K562 (cell line): ENCODE measurements around the gene ZNF440. TPM values are rescaled to one million over a fixed set of nuclear protein-coding genes. Genes with fewer than 3 reads are reported as not detected.
A peak's percentile ranks its signal among the peaks of the same experiment; 100 is the strongest.

ENCODE experiments used
- BRCA1 ChIP-seq, 2 experiments: fragments of 450-650 bp in 1 of 2; sonication (generic) in 1 of 2; formaldehyde crosslinking in 1 of 2; IDR thresholded peaks; 2 replicates each; pipeline versions ENCODE4 v1.5.0 to v1.6.1; 2017 to 2020; ENCODE audit warnings: mild to moderate bottlenecking in 1 of 2, missing genetic modification reagents in 1 of 2
- COPS2 ChIP-seq: fragments of 450-650 bp; conservative IDR thresholded peaks from 2 replicates; pipeline ENCODE4 v1.6.1; 2016; ENCODE audit warnings: mild to moderate bottlenecking, moderate library complexity
- ILK ChIP-seq: fragments of 450-650 bp; IDR thresholded peaks from 2 replicates; pipeline ENCODE4 v1.6.1; 2016; ENCODE audit warnings: missing genetic modification characterization, low read depth, mild to moderate bottlenecking, missing compliant biosample characterization, moderate library complexity, borderline replicate concordance
- KLF1 ChIP-seq: fragments of 450-650 bp; IDR thresholded peaks from 2 replicates; pipeline ENCODE4 v1.6.1; 2016; ENCODE audit warnings: missing genetic modification characterization, missing compliant biosample characterization
- MIER1 ChIP-seq: fragments of 450-650 bp; IDR thresholded peaks from 2 replicates; pipeline ENCODE4 v1.6.1; 2016; ENCODE audit warnings: antibody characterized with exemption, mild to moderate bottlenecking, low read depth
- MTA1 ChIP-seq: fragments of 450-650 bp; IDR thresholded peaks from 2 replicates; pipeline ENCODE4 v1.6.1; 2017; ENCODE audit warnings: borderline replicate concordance
- NELFE ChIP-seq: IDR thresholded peaks from 2 replicates; pipeline ENCODE4 v1.6.1; 2011; ENCODE audit warnings: mild to moderate bottlenecking; ENCODE audit not compliant: insufficient read depth, insufficient read length
- NFATC3 ChIP-seq: fragments of 450-650 bp; IDR thresholded peaks from 2 replicates; pipeline ENCODE4 v1.6.1; 2017; ENCODE audit warnings: mild to moderate bottlenecking
- NFYB ChIP-seq: IDR thresholded peaks from 2 replicates; pipeline ENCODE4 v1.6.1; 2011; ENCODE audit warnings: mild to moderate bottlenecking, moderate library complexity; ENCODE audit not compliant: insufficient read length; ENCODE audit errors: extremely low read depth
- NR2C2 ChIP-seq, 2 experiments: fragments of 200-800 bp in 1 of 2; sonication (Bioruptor generic) in 1 of 2; sonication (generic) in 1 of 2; formaldehyde crosslinking in 1 of 2; IDR thresholded peaks; 2 replicates each; pipeline versions ENCODE4 v1.6.1 to v1.8.0; 2016 to 2022; ENCODE audit warnings: mild to moderate bottlenecking in 1 of 2, missing compliant biosample characterization in 1 of 2, missing genetic modification characterization in 1 of 2, missing genetic modification reagents in 1 of 2
- RAD51 ChIP-seq: fragments of 450-650 bp; IDR thresholded peaks from 2 replicates; pipeline ENCODE4 v1.7.1; 2016; ENCODE audit warnings: low read depth, mild to moderate bottlenecking, borderline replicate concordance
- RFX7 ChIP-seq: fragments of 250-450 bp; sonication (Bioruptor Pico); IDR thresholded peaks from 2 replicates; pipeline ENCODE4 v1.5.1; 2021; ENCODE audit warnings: mild to moderate bottlenecking
- SMARCA5 ChIP-seq: fragments of 450-650 bp; IDR thresholded peaks from 2 replicates; pipeline ENCODE4 v1.6.1; 2016
- SRSF3 ChIP-seq: fragments of 200-400 bp; formaldehyde crosslinking; IDR thresholded peaks from 2 replicates; pipeline ENCODE4 v1.6.1; 2016; ENCODE audit warnings: mild to moderate bottlenecking, low read length, moderate library complexity; ENCODE audit not compliant: insufficient read depth
- STAG1 ChIP-seq: sonication (generic); formaldehyde crosslinking; IDR thresholded peaks from 2 replicates; pipeline ENCODE4 v1.5.0; 2020; ENCODE audit warnings: missing genetic modification reagents, borderline replicate concordance
- ZFX ChIP-seq: sonication (generic); formaldehyde crosslinking; IDR thresholded peaks from 2 replicates; pipeline ENCODE4 v1.8.0; 2022; ENCODE audit warnings: mild to moderate bottlenecking, missing genetic modification reagents, moderate library complexity
- ZNF184 ChIP-seq: sonication (generic); formaldehyde crosslinking; IDR thresholded peaks from 2 replicates; pipeline ENCODE4 v1.5.0; 2020; ENCODE audit warnings: missing genetic modification reagents
- ZNF212 ChIP-seq: fragments of 450-650 bp; formaldehyde crosslinking; IDR thresholded peaks from 2 replicates; pipeline ENCODE4 v1.4.0; 2020; ENCODE audit warnings: mild to moderate bottlenecking
- ZNF274 ChIP-seq: IDR thresholded peaks from 2 replicates; pipeline ENCODE4 v1.6.1; 2011; ENCODE audit warnings: low read depth, mild to moderate bottlenecking, low read length, moderate library complexity, borderline replicate concordance
- polyA plus RNA-seq, 8 experiments: library from polyadenylated mRNA; depleted of rRNA in 4 of 8; stranded (reverse) in 5 of 8; unstranded in 3 of 8; fragments of >200 nt; fragmentation: Nextera tagmentation in 2 of 8; fragmentation: Illumina TruSeq in 1 of 8; extraction: Ambion mirVana in 2 of 8; extraction: Trizol in 1 of 8; gene quantifications; 2 replicates each; pipeline versions ENCODE4 v1.2.1 to v1.2.3, GENCODE V29; 2011 to 2014; ENCODE audit warnings: inconsistent platforms in 1 of 8, missing spikeins in 1 of 8
- total RNA-seq, 7 experiments: library from RNA; depleted of rRNA in 6 of 7; stranded (reverse); fragments of >200 nt in 6 of 7; fragmentation: Illumina TruSeq in 2 of 7; extraction: Trizol in 2 of 7; gene quantifications; 2 replicates each; pipeline versions ENCODE4 v1.2.1 to v1.2.3, GENCODE V29; 2011 to 2021; ENCODE audit warnings: low replicate concordance in 1 of 7
- TF ChIP-seq, protein P1 (sequence below): fragments of 250-450 bp; sonication (Bioruptor Pico); IDR thresholded peaks from 2 replicates; pipeline ENCODE4 v1.5.0; 2021; ENCODE audit warnings: mild to moderate bottlenecking, borderline replicate concordance
- TF ChIP-seq, protein P2 (sequence below): sonication (generic); formaldehyde crosslinking; IDR thresholded peaks from 2 replicates; pipeline ENCODE4 v1.4.0; 2020; ENCODE audit warnings: mild to moderate bottlenecking, missing genetic modification reagents
- TF ChIP-seq, protein P3 (sequence below): fragments of 250-450 bp; sonication (Bioruptor Pico); IDR thresholded peaks from 2 replicates; pipeline ENCODE4 v1.4.0; 2020; ENCODE audit warnings: mild to moderate bottlenecking

Gene ZNF440
- total and polyA plus RNA-seq, 9 of the 15 experiments (the other 6 are each of a cell fraction or from before 2014, with no cell fraction given), result 5.9 to 32.6 (median 13.4) TPM

DNA sequence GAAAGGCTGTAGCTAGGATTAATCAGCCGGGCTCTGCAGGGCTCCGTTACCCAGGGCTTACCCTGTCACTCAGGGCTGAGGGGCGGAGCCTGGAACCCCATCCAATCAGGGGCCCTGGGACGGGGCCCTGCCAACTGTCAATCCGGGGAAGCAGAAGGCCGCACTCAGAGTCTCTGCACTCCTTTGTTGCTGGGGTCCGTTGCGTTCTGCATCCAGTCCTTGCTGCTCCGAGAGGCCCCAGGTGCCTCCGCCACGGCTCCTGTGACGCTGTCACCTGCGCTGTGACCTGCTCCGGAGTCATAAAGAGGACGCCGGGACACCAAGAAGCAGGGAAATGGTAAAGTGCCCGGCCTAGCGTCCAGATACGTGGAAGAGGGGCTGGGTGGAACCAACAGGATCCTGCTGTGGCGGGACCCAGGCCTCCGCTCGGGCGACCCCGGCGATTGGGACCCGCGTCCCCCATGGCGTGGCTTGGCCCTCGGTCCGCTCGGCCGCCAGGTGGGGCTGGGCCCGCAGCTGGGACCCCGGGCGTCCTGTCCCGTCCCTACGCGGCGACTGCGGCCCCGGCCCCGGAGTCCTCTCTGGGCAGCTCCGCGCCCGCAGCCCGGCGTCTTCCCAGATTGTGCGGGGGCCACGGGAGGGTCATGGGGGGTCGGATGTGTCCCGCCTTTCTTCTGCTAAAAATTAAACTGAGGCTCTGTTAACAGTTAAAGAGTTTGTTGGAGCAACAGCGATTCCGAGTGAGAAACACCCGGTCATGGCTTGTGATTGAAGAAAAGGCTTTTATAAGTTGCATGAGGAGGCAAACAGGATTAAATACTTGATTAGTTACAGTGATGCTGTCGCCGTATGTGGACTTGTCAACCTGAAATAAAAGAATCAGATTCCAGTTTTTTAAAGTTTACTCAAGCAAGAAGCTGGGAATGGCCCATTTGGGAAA is 15.4 kb upstream of the ZNF440 start, which contains the start of gene ZNF491 (continued):
- TF ChIP-seq, protein P1, sequence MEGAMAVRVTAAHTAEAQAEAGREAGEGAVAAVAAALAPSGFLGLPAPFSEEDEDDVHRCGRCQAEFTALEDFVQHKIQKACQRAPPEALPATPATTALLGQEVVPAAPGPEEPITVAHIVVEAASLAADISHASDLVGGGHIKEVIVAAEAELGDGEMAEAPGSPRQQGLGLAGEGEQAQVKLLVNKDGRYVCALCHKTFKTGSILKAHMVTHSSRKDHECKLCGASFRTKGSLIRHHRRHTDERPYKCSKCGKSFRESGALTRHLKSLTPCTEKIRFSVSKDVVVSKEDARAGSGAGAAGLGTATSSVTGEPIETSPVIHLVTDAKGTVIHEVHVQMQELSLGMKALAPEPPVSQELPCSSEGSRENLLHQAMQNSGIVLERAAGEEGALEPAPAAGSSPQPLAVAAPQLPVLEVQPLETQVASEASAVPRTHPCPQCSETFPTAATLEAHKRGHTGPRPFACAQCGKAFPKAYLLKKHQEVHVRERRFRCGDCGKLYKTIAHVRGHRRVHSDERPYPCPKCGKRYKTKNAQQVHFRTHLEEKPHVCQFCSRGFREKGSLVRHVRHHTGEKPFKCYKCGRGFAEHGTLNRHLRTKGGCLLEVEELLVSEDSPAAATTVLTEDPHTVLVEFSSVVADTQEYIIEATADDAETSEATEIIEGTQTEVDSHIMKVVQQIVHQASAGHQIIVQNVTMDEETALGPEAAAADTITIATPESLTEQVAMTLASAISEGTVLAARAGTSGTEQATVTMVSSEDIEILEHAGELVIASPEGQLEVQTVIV (CRISPR knock-in tag), result no peak
- no peak for TF ChIP-seq COPS2
- TF ChIP-seq MTA1, result no peak
- TF ChIP-seq ZNF274, result no peak
- TF ChIP-seq ZNF212 (CRISPR knock-in tag), result no peak
- no peak for TF ChIP-seq NELFE
- TF ChIP-seq, protein P2, sequence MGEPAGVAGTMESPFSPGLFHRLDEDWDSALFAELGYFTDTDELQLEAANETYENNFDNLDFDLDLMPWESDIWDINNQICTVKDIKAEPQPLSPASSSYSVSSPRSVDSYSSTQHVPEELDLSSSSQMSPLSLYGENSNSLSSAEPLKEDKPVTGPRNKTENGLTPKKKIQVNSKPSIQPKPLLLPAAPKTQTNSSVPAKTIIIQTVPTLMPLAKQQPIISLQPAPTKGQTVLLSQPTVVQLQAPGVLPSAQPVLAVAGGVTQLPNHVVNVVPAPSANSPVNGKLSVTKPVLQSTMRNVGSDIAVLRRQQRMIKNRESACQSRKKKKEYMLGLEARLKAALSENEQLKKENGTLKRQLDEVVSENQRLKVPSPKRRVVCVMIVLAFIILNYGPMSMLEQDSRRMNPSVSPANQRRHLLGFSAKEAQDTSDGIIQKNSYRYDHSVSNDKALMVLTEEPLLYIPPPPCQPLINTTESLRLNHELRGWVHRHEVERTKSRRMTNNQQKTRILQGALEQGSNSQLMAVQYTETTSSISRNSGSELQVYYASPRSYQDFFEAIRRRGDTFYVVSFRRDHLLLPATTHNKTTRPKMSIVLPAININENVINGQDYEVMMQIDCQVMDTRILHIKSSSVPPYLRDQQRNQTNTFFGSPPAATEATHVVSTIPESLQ (CRISPR knock-in tag), result no peak
- no peak for TF ChIP-seq ILK
- no peak for TF ChIP-seq SRSF3
- TF ChIP-seq MIER1, result no peak
- TF ChIP-seq SMARCA5, result no peak
- TF ChIP-seq ZNF184, result no peak
- no peak for TF ChIP-seq RFX7 (CRISPR knock-in tag)
- no peak for TF ChIP-seq STAG1 (CRISPR knock-in tag)
- TF ChIP-seq ZFX (CRISPR knock-in tag), result peak; percentile 67
- TF ChIP-seq NR2C2 (CRISPR knock-in tag; IDR thresholded peaks at IDR 0.05), result no peak
- TF ChIP-seq NR2C2 (tag; IDR thresholded peaks at IDR 0.05), result no peak
- TF ChIP-seq, protein P3, sequence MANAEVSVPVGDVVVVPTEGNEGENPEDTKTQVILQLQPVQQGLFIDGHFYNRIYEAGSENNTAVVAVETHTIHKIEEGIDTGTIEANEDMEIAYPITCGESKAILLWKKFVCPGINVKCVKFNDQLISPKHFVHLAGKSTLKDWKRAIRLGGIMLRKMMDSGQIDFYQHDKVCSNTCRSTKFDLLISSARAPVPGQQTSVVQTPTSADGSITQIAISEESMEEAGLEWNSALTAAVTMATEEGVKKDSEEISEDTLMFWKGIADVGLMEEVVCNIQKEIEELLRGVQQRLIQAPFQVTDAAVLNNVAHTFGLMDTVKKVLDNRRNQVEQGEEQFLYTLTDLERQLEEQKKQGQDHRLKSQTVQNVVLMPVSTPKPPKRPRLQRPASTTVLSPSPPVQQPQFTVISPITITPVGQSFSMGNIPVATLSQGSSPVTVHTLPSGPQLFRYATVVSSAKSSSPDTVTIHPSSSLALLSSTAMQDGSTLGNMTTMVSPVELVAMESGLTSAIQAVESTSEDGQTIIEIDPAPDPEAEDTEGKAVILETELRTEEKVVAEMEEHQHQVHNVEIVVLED (CRISPR knock-in tag), result no peak
- no peak for TF ChIP-seq KLF1 (tag)
- no peak for TF ChIP-seq NFATC3
- TF ChIP-seq BRCA1 (IDR thresholded peaks at IDR 0.05), result no peak
- no peak for TF ChIP-seq BRCA1 (CRISPR knock-in tag; IDR thresholded peaks at IDR 0.05)
- peak; percentile 82 for TF ChIP-seq NFYB
- no peak for TF ChIP-seq RAD51
